Fibroblast of the conjunctiva (primary cell): ENCODE data around the gene ARAF.
A peak's percentile ranks its signal among the peaks of the same experiment; 100 is the strongest.

Experiments
- DNase-seq: peaks from one replicate; pipeline ENCODE4 v3.0.0-alpha.2; 2010; ENCODE audit warnings: low read depth

Gene ARAF

DNA sequence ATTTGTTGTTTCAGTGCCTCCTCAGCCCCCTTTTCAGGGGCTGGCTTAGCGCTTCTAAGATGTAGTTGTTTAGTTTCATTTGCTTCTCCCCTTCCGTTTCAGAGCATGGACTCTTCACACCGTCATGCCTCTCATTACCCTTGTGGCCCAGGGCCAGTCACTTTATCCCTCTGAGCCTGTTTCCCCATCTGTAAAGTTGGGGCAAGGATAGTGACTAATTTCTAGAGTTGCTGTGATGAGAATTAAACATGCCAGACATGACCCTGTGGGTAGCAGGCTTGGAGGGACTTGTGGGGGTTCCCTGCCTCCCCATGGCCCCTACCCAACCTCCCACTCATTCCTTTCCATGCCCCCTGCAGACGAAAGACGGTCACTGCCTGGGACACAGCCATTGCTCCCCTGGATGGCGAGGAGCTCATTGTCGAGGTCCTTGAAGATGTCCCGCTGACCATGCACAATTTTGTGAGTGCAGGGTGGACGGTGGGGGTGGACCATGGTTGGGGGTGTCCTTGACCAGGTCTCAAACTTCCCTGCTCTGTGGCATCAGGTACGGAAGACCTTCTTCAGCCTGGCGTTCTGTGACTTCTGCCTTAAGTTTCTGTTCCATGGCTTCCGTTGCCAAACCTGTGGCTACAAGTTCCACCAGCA, 3.6 kb downstream of the ARAF start:
- DNase-seq = no peak

GRCh38 chrX:47566841-47567240, 5.8 kb downstream of the ARAF start:
- DNase-seq = no peak

DNA sequence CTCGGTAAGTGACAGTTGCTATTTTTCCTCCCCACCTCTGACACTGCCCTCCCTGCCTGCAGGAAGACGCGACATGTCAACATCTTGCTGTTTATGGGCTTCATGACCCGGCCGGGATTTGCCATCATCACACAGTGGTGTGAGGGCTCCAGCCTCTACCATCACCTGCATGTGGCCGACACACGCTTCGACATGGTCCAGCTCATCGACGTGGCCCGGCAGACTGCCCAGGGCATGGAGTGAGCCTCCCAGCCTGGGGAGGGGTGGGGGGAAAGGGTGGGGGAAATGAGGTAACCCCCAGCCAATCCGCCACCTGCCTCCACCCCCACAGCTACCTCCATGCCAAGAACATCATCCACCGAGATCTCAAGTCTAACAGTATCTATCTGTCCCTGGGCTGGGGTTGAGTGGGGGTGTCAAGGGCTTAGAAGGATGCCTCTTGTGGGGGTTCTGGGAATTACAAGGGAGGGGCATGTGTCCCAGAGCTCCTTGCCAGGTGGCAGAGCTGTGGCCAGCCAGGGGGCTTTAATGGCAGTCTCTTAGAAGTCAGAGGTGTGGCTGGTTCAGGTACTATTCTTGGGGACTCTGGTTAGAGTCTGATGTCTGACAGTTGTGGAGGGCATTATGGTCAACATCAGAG, 7.8 kb downstream of the ARAF start:
- DNase-seq = no peak

DNA sequence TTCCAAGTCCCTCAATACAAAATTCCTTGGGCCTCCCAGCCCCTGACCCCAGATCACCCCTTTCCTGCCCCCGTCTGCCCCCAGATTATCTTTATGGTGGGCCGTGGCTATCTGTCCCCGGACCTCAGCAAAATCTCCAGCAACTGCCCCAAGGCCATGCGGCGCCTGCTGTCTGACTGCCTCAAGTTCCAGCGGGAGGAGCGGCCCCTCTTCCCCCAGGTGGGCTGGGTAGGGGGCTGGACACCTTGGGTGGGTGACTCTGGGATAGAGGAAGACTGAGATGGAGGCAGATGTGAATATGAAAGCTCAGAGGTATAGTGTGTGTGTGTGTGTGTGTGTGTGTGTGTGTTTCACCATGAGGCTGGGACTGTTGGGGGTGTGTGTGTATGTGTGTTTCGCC, 9.8 kb downstream of the ARAF start:
- no peak for DNase-seq

DNA sequence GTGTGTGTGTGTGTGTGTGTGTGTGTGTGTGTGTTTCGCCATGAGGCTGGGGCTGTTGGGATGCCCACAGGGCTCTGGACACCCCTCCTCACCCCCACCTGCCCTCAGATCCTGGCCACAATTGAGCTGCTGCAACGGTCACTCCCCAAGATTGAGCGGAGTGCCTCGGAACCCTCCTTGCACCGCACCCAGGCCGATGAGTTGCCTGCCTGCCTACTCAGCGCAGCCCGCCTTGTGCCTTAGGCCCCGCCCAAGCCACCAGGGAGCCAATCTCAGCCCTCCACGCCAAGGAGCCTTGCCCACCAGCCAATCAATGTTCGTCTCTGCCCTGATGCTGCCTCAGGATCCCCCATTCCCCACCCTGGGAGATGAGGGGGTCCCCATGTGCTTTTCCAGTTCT, 10.2 kb downstream of the ARAF start:
- no peak for DNase-seq

- no peak for DNase-seq
Measured at GRCh38 chrX:47571896-47572295, 10.9 kb downstream of the ARAF start.

- no peak for DNase-seq
Measured at GRCh38 chrX:47572773-47573340, 11.9 kb downstream of the ARAF start.

DNA sequence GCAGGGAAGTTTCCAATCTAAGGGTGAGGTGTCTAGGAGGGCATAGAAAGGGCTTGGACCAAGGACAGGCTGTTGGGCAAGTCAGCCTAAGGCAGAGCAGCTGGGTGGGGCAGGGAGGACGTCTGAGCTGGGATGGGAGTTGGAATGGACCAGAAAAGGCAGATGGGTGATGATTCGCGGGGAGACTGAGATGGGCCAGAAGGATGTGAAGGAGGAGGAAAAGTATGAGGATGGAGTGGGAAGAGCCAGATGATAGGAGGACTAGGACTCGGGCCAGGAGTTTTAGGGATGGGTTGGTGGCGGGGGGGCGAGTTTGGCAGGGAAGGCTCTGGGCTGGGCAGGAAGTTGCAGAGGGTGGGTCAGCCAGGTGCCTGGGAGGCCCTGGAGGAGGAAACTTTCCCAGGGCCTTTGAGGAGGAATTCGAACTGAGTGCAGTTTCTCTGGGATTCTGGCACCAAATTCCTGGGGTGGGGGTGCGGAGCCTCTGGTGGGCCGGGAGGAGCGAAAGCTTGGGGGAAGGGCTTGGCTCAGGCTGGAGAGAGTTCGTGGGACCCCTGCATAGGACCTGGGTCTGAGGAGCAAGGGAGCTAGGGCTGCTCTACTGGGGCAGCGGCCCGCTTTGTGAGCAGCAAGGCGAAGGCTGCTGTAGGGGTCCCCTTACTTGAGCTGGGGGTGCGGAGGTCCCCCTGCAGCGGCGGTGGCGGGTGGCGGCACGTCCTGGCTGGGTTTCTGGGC, 12.5 kb downstream of the ARAF start:
- no peak for DNase-seq

DNA sequence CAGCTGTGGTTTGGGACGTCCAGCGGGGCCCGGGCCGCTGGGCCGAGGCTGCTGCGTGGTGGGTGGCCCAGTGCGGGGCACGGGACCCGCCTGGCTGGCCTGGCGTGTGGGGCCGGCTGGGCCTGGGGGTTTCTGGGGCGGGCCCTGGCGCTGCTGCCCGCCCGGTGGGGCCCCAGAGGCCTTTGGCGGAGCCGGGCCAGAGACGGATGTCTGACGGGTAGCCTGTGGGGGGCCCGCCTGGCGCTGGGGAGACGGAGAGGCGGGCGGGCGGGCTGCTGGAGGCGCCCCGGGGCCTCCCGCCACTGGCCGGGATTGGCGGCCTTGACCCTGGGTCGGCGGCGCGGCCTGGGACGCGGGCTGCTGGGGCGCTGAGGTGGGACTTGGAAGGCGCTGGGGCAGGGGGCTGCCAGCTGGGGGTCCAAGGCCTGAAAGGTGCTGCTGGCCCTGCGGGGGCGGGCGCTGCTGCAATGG, 13.1 kb downstream of the ARAF start:
- no peak for DNase-seq

DNA sequence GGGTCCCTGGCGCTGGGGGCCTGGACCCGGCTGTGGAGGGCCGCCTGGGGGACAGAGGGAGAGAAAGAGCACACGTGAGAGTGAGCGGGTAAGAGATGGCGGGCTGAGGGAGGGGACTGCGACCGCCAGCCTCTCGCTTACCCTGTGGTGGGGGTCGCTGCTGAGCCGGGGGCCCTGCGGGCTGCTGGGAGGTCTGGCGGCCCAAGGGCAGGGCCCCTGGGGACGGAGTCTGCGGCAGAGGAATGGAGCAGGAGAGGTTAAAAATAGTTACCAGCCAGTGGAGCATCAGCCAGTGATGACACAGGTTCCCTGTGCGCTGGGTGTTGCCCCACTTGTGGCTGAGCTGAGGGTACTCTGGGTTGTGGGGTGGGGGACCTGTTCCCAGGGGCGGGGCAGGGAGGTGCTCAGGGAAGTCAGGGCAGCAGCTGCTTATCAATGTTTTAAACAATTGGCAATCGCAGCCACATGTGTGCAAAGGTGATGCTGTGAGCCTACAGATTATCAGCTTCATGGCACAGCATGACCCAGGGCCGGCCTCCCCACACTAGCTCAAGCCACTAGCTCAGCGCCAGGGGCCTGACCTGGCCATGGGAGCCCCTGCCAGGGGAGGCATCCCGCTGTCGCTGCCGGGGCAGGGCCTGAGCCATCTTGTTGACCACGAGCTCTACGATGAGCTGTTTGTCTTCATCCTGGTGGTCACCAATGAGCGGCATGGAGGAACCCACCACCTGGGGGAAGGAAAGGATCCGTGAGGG, 13.7 kb downstream of the ARAF start:
- DNase-seq = no peak

DNA sequence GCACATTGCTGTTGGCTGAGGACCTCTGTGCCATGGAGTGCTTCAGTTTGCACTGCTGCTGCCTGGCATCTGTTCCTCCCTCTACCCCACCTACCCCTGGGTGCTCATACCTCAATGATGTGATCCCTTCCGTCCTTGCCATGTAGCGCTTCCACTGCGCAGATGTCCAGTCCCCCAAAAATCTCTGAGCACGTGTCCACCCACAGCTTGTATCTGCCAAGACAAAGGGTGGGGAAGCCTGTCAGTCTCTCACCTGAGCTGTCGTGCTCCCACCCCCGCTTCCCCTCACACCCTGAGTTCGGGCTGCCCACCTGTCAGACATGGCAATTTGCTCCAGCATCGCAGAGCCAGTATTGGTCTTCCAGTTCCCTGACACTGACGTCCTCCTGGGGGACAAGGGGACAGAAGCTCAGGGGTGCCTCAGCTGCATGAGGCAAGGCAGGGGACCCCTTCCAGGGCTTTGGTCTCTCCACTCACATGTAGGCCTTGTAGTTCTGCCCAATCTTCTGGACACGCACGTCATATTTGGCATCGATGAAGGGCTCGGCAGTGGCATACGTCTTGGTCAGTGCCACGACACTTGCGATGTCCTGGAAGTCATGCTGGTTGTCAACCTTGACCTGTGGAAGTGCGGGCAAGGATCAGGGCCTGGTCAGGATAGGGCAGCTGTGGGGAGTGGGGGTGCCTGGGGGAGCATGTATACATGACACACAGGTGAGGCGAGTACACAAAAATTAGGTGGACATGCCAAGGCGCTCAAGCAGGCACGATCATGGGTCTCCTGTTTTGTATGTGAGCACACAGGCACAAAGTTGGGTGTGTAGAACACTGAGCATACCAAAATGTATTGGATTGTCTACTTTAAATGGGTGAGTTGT, 15.3 kb downstream of the ARAF start:
- no peak for DNase-seq

DNA sequence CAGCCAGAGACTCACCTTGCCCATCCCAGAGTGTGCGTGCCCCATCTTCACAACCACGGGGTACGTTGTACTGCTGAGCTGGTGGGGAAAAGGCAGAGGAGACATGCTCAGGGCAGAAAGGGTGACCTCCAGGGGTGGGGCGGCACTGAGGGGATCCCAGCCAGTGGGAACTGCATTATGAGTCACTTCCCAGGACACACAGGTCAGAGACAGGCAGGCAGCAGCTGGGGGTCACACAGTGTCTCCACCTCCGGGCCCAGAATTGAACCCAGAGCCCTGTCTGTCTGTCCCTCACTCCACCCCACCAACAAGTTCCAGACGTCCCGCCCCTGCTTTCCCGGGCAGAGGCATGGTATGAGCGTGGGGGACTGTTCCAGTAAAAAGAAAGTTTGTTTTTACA, 16.4 kb downstream of the ARAF start:
- no peak for DNase-seq

DNA sequence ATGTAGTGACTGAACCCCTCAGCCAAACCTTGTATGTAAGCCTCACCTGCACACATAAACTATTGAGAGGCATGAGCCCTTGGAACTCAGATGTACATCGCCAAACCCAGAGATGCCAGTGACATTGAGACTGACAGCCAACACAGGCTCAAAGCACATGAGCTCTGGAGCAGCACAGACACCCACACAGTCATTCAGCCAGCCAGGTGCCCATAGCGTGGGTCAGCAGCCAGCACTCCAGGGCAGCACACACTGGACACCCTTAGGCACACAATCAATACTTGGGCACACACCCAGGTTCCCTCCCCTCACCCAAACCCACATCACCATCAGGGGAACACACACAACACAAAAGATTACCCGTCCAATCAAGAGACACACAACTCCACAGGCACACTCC, 16.9 kb downstream of the ARAF start:
- DNase-seq = no peak

DNA sequence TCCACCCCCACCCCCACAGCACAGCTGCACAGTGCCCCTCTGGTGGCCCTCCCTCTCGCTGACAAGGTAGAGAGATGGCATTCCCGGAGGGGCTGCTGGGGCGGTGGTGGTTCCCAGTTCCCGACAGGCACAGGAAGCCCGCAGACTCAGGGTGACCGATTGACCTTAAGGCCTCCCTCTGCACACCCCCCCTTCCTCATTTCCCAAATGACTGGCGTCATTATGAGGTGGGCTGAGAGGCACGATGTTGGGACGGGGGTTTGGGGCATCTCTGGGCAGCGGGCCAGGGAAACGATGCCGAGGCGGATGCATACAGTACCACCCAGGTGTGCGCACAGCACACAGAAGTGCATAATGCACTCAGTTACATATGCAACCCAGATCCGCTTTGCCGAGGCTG, 17.7 kb downstream of the ARAF start:
- no peak for DNase-seq

DNA sequence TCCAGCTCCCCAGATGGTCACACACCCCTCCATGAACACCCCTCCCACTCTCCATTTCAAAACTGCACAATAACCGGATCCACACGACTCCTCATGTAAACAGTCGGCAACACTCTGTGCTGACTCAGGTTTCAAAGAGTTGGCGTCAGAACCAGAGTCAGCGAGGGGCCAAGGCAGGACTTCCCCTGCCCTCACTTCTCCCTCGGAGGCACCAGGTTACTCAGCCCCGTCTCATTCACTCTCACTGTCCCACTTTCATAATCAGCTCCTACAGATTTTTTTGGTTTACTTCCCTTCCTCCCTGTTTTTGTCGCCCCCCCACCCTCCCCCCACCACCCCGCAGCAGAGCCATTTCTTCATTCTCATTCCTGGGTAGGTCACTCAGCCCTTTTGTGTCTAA, 18.5 kb downstream of the ARAF start:
- DNase-seq = no peak

- peak; percentile 85 for DNase-seq
Measured at GRCh38 chrX:47581731-47582647, 21.0 kb downstream of the ARAF start, which contains the start of gene TIMP1. TSS of gene TIMP1 (plus strand) at chrX:47582436. CDS start at chrX:47583416, 980 bp downstream.

- DNase-seq = no peak
Measured at GRCh38 chrX:47583240-47583861, 22.3 kb downstream of the ARAF start.

DNA sequence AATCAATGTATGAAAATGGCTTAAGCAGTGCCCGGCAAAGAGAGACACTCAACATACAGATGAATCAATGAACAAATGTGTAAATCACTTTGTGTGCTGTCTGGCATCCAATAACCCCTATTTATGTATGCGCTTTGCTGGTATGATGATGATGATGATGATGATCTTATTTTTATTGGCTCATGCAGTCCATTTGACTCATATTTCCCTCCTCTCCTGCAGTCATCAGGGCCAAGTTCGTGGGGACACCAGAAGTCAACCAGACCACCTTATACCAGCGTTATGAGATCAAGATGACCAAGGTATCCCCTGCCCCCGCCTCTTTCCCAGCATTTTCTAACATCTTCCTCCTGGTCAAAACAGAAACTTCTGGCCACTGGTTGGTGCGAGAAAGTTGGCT, 23.7 kb downstream of the ARAF start:
- no peak for DNase-seq

GRCh38 chrX:47585273-47585672, 24.3 kb downstream of the ARAF start:
- no peak for DNase-seq
